ENCODE results near the gene ZNF492.

DNA sequence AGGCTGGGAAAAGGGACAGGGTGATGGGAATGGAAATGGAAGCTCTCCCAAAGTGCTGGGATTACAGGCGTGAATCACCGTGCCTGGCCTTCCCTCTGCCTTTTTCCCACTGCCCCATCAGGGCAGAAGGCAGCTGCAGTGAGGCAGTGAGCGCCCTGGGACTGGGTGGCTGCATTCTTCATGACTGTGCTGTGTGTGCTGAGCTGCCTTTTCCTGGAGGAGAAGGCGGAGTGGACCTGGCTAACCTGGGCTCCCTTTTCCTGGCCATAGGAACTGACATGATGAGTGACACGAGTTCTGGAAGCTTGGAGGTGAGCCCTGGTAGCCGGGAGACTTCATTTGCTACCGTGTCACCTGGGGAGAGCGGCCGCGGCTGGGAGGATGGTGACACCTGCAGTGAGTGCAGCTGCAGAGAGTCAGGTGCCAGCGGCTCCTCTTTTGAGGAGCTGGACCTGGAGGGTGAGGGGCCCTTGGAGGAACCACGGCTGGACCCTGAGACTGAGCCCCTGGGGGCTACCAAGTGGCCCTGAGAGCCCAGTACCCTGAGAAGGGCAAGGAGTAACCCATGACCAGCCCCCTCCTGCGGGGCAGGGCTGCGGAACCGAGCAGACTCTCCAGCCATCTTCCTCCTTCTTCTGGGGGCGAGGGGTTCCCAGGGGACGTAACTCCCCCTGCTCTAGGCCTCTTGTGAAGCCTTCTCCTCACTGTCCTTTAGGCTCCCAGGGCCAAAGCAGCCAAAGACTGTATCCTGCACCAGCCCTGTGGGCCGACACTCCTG is 26.3 kb upstream of the ZNF492 start:
- TF ChIP-seq, protein P1, sequence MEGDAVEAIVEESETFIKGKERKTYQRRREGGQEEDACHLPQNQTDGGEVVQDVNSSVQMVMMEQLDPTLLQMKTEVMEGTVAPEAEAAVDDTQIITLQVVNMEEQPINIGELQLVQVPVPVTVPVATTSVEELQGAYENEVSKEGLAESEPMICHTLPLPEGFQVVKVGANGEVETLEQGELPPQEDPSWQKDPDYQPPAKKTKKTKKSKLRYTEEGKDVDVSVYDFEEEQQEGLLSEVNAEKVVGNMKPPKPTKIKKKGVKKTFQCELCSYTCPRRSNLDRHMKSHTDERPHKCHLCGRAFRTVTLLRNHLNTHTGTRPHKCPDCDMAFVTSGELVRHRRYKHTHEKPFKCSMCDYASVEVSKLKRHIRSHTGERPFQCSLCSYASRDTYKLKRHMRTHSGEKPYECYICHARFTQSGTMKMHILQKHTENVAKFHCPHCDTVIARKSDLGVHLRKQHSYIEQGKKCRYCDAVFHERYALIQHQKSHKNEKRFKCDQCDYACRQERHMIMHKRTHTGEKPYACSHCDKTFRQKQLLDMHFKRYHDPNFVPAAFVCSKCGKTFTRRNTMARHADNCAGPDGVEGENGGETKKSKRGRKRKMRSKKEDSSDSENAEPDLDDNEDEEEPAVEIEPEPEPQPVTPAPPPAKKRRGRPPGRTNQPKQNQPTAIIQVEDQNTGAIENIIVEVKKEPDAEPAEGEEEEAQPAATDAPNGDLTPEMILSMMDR (IDR thresholded peaks at IDR 0.05): no peak
- TF ChIP-seq POLR2A (IDR thresholded peaks at IDR 0.05) (no peak), POLR2AphosphoS5 (IDR thresholded peaks at IDR 0.05; ENCODE audit: insufficient read depth in 1 of 2, low read depth in 1 of 2) (no peak)
